Fibroblast of skin of back (primary cell): ENCODE results near the gene CD58.
A peak's percentile ranks its signal among the peaks of the same experiment; 100 is the strongest.

ENCODE experiments used
- DNase-seq: peaks from one replicate; pipeline ENCODE4 v3.0.0-alpha.2; 2013

Gene CD58

GRCh38 chr1:116508085-116508983, 62.5 kb downstream of the CD58 start:
- DNase-seq = no peak

- no peak for DNase-seq
These were observed 63.2 kb downstream of the CD58 start for GRCh38 chr1:116507631-116508030.

- DNase-seq = no peak
These were observed 64.5 kb downstream of the CD58 start for GRCh38 chr1:116506132-116507004.

- peak; percentile 80 for DNase-seq
These were observed 66.3 kb downstream of the CD58 start for GRCh38 chr1:116504308-116505156.

GRCh38 chr1:116503546-116504307, 67.1 kb downstream of the CD58 start:
- DNase-seq = no peak

- no peak for DNase-seq
These were observed 68.0 kb downstream of the CD58 start for GRCh38 chr1:116502671-116503314.

- DNase-seq = no peak
These were observed 69.0 kb downstream of the CD58 start for GRCh38 chr1:116501870-116502244.

GRCh38 chr1:116501125-116501869, 69.5 kb downstream of the CD58 start:
- no peak for DNase-seq

- peak; percentile 74 for DNase-seq
These were observed 71.8 kb downstream of the CD58 start for GRCh38 chr1:116498789-116499628.

GRCh38 chr1:116497656-116498055, 73.2 kb downstream of the CD58 start:
- DNase-seq = peak; percentile 72

- DNase-seq = no peak
These were observed 73.9 kb downstream of the CD58 start for GRCh38 chr1:116496898-116497297.

- DNase-seq = no peak
These were observed 74.4 kb downstream of the CD58 start for GRCh38 chr1:116496380-116496779.

GRCh38 chr1:116495535-116495934, 75.3 kb downstream of the CD58 start:
- peak; percentile 35 for DNase-seq

- DNase-seq = peak; percentile 38
These were observed 76.1 kb downstream of the CD58 start for GRCh38 chr1:116494745-116495144.

- peak; percentile 80 for DNase-seq
These were observed 76.5 kb downstream of the CD58 start for GRCh38 chr1:116494353-116494692.

GRCh38 chr1:116493484-116494352, 77.1 kb downstream of the CD58 start:
- no peak for DNase-seq

- DNase-seq = no peak
These were observed 77.8 kb downstream of the CD58 start for GRCh38 chr1:116493036-116493435.

GRCh38 chr1:116492358-116492811, 78.4 kb downstream of the CD58 start:
- no peak for DNase-seq
